Skeletal muscle tissue (tissue), 4 donors: ENCODE data around the gene CTNNA2. TPM values are rescaled to one million over a fixed set of nuclear protein-coding genes. Genes with fewer than 3 reads are reported as not detected.

Source experiments
- H3K27ac ChIP-seq: one replicate; pipeline ENCODE4 v1.7.0; 2013; ENCODE audit warnings: mild to moderate bottlenecking, low read depth, low read length, inconsistent platforms
- H3K27me3 ChIP-seq, 3 donors: one replicate each; pipeline ENCODE4 v1.7.0; 2013; ENCODE audit warnings: low read length in 3 of 3; ENCODE audit not compliant: control insufficient read depth in 3 of 3, insufficient read depth in 3 of 3
- H3K36me3 ChIP-seq, 3 donors: one replicate each; pipeline ENCODE4 v1.7.0; 2013; ENCODE audit warnings: low read length in 3 of 3; ENCODE audit not compliant: control insufficient read depth in 3 of 3, insufficient read depth in 3 of 3
- H3K4me1 ChIP-seq, 3 donors: one replicate each; pipeline ENCODE4 v1.7.0; 2013; ENCODE audit warnings: low read length in 3 of 3, mild to moderate bottlenecking in 3 of 3; ENCODE audit not compliant: control insufficient read depth in 3 of 3, insufficient read depth in 3 of 3
- H3K4me3 ChIP-seq, 3 donors: one replicate each; pipeline ENCODE4 v1.7.0; 2013; ENCODE audit warnings: low read length in 3 of 3
- H3K9ac ChIP-seq, 3 donors: one replicate each; pipeline ENCODE4 v1.7.0; 2013; ENCODE audit warnings: low read length in 3 of 3, mild to moderate bottlenecking in 3 of 3, moderate library complexity in 2 of 3, low read depth in 1 of 3
- H3K9me3 ChIP-seq, 3 donors: one replicate each; pipeline ENCODE4 v1.7.0; 2013; ENCODE audit warnings: low read length in 3 of 3; ENCODE audit not compliant: control insufficient read depth in 3 of 3
- total RNA-seq: library from RNA; depleted of rRNA; stranded (reverse); fragments of >200 nt; gene quantifications from one replicate; pipeline ENCODE4 v1.2.3, GENCODE V29; 2014
- donor health status: Osteomylitis.

Gene CTNNA2
- total RNA-seq, 1 donor from 2014 or later, result 1.0 TPM

DNA sequence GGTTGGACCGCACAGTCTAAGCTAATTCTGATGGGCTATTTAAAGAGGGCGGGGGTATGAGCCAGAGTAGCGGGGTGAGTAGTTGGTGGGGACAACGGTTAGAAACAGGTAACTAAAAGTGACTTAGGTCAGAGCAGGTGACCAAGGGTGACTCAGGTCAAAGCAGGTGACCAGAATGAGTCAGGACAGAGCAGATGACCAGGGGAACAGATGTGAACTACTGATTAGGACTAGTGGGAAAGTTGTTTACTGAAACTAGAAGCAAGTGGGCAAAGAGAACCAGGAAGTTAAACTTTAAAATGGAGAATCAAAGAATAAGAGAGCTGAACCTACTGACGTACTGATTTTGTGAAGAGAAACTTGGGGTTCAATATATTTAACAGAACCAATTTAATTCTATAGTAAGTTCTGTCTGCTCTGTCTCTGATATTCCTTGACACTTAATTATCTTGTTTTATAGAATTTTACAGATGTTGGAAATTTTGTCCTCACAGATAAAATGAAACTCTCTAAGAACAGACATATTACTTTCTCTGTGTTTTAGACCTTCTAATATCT, 799.5 kb downstream of the CTNNA2 start:
- no peak overlapping the region for H3K4me3 ChIP-seq
- no peaks in the 10 kb centered on the region for H3K9me3 ChIP-seq
- H3K27ac ChIP-seq, result no peak overlapping the region
- no peaks in the 10 kb centered on the region for H3K4me1 ChIP-seq
- no peak overlapping the region for H3K9ac ChIP-seq
- H3K36me3 ChIP-seq, result no peaks in the 10 kb centered on the region
- H3K27me3 ChIP-seq, result peaks cover 0 to 3% (median 0%) of the 10 kb centered on the region in 3 donors

DNA sequence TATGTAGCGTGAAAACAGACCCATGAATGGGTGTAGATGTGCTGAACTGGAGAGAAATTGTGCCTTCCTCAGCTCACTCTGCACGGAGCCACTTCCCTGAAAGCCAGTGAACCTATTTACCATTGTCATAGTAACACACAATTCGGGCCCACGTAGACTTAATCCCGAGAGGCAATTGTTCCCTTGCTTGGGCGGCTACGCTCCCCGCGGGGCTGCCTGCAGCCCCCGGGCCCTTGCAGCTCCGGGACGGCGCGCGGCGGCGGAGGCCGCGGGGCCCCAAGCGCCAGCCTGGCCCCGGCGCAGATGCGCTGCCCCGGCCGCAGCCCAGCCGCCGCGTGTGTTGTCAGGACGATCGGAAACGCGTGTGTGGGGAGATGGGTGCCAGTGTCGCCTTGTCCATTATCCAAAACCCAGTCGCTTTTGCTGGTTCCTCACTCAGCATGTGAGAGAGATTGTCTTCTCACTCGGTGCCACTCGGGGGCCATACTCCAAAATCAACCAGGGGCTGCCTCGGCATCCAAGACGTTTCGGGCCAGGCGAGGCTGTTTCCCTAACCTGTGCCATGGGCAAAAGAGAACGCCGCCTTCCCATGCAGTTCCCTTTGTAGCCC, 809.6 kb downstream of the CTNNA2 start:
- peaks cover 14 to 21% (median 16%) of the 10 kb centered on the region in 3 donors for H3K27me3 ChIP-seq
- no peaks in the 10 kb centered on the region for H3K36me3 ChIP-seq
- peaks cover 0 to 5% (median 0%) of the 10 kb centered on the region in 3 donors for H3K4me1 ChIP-seq
- no peak overlapping the region for H3K27ac ChIP-seq
- no peak overlapping the region for H3K9ac ChIP-seq
- peak overlapping the region in 1 of 3 donors; percentile 21 for H3K4me3 ChIP-seq
- H3K9me3 ChIP-seq, result no peaks in the 10 kb centered on the region

DNA sequence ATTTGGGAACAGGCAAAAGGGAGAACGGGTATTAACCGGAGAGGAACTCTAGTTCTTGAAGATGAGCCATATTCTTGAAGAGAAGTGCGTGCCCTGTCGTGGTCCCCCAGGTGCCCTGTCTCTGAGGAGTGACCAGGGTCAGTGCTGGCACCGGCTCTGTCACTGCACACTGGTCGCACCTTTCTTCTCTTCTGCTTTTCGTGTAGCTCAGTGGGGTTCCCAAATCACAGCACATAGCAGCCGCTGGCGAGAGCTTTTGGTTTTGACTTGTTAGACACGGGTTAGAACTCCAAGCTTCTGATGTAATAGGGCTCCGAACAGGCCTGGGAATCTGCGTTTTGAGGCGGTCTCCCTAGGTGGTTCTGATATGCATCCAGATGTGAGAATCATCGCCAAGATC, 810.1 kb downstream of the CTNNA2 start:
- H3K27me3 ChIP-seq, result peaks cover 14 to 21% (median 16%) of the 10 kb centered on the region in 3 donors
- no peak overlapping the region for H3K4me3 ChIP-seq
- H3K36me3 ChIP-seq, result no peaks in the 10 kb centered on the region
- no peaks in the 10 kb centered on the region for H3K9me3 ChIP-seq
- H3K4me1 ChIP-seq, result peaks cover 0 to 5% (median 0%) of the 10 kb centered on the region in 3 donors
- no peak overlapping the region for H3K27ac ChIP-seq
- H3K9ac ChIP-seq, result no peak overlapping the region

DNA sequence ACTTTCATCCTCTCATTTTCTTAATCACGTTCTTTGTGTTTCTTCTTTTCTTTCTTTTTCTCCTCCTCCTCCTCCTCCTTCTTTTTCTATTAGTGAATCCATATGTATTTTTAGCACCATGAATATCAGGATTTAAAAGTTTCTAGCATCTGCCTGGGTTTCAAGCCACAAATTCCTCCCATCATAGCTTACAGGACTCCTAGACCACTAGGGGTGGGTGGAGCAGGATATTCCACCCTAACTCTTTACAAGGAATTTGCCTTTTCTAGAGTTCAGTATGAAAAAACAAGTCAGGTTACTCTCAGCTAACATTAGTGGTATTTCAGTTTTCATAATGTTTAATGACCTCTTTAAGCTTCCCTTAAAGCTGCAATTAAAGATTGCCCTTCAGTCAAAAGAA, 810.8 kb downstream of the CTNNA2 start:
- Histone ChIP-seq H3K9ac (no peak overlapping the region), H3K4me3 (no peak overlapping the region), H3K27me3 (peaks cover 14 to 21% (median 16%) of the 10 kb centered on the region in 3 donors), H3K9me3 (no peaks in the 10 kb centered on the region), H3K36me3 (no peaks in the 10 kb centered on the region), H3K27ac (no peak overlapping the region), H3K4me1 (peaks cover 0 to 5% (median 0%) of the 10 kb centered on the region in 3 donors)

DNA sequence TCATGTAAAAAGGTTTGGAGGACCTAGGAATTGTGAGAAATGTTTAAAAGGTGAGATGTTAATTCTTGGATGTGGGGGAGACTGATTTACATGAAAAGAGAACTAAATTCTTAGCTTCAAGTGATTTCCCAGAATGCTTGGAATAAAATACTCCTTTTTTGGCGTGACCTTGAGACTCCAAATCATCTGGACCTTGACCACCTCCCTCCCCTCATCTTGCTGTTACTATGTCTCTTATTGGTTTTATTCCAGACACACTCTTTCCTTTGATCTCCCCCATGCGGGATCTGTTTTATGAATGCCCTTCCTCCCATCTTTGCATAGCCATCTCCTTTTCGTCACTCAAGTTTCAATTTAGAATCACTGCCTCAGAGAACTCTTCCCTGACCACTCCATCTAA, 811.7 kb downstream of the CTNNA2 start:
- H3K9me3 ChIP-seq, result no peaks in the 10 kb centered on the region
- no peak overlapping the region for H3K4me3 ChIP-seq
- no peaks in the 10 kb centered on the region for H3K36me3 ChIP-seq
- peaks cover 14 to 21% (median 16%) of the 10 kb centered on the region in 3 donors for H3K27me3 ChIP-seq
- H3K9ac ChIP-seq, result no peak overlapping the region
- H3K27ac ChIP-seq, result no peak overlapping the region
- H3K4me1 ChIP-seq, result peaks cover 0 to 5% (median 0%) of the 10 kb centered on the region in 3 donors

DNA sequence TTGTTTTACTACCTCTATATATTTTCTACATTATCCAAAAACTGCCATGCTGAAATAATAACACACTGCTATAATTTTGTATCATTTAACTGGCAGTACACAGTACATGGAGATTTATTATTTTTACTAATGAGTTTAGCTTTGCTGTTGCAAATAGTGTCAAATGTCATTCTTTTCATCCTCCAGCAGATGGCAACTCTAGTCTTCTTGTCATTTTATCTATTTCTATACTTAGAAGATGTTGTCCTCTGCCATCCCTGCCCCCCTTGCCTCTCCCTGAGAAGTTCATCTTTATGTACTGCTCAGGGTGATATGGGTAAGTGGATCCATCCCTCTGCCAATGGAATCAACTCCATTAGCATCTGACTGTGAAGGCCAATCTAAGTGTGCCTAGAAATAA, 813.4 kb downstream of the CTNNA2 start:
- no peak overlapping the region for H3K27ac ChIP-seq

DNA sequence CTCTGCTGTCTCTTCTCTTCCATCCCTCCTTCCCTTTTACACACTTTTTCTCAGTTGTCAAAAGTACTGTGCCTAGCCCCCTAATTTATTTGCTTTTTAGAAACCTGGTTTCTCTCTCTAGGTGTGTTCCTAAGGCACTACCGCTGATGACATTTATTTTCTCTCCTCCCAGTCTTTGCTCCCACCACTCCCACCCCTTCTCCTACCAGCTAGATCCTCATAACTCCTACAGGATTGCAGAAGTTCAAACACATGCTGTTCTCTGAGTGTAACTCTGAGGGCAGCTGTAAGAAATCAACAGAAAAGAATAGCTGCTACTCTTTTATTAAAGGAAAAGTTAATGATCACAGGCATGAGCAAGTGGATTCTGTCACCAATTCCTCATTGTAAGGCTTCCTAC, 814.0 kb downstream of the CTNNA2 start:
- no peak overlapping the region for H3K9ac ChIP-seq
- H3K4me1 ChIP-seq, result peaks cover 0 to 5% (median 0%) of the 10 kb centered on the region in 3 donors
- H3K4me3 ChIP-seq, result no peak overlapping the region
- no peaks in the 10 kb centered on the region for H3K36me3 ChIP-seq
- H3K9me3 ChIP-seq, result no peaks in the 10 kb centered on the region
- no peak overlapping the region for H3K27ac ChIP-seq
- peaks cover 14 to 16% (median 16%) of the 10 kb centered on the region in 3 donors for H3K27me3 ChIP-seq

More for the DNA sequence above, 813.4 kb downstream of the CTNNA2 start:
- no peak overlapping the region for H3K9ac ChIP-seq
- H3K4me1 ChIP-seq, result peaks cover 0 to 5% (median 0%) of the 10 kb centered on the region in 3 donors
- H3K36me3 ChIP-seq, result no peaks in the 10 kb centered on the region
- H3K27me3 ChIP-seq, result peaks cover 14 to 18% (median 16%) of the 10 kb centered on the region in 3 donors
- H3K4me3 ChIP-seq, result no peak overlapping the region
- H3K9me3 ChIP-seq, result no peaks in the 10 kb centered on the region

DNA sequence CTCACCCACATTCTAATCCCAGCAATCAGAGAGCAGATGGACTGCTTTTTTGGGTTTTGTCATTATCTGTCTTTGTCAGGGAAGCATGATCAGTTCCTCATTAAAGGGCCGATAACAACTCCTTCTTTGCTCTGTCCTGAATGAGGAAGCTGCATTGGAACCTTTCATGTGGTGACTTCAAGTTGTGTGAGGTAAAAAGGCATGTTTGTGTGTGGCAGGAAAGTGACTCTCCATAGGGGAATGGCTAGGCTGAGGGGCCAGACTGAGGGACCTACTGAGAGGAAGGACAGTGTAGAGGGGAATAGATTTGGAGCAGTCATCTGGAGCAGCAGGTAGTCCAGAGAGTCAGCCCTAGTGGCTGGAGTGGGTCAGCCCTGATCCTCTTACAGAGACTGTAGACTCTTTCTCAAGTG, 815.3 kb downstream of the CTNNA2 start:
- H3K9me3 ChIP-seq, result no peaks in the 10 kb centered on the region
- no peak overlapping the region for H3K4me3 ChIP-seq
- no peak overlapping the region for H3K27ac ChIP-seq
- no peaks in the 10 kb centered on the region for H3K36me3 ChIP-seq
- peaks cover 6 to 10% (median 7%) of the 10 kb centered on the region in 3 donors for H3K27me3 ChIP-seq
- H3K9ac ChIP-seq, result no peak overlapping the region
- H3K4me1 ChIP-seq, result no peaks in the 10 kb centered on the region

DNA sequence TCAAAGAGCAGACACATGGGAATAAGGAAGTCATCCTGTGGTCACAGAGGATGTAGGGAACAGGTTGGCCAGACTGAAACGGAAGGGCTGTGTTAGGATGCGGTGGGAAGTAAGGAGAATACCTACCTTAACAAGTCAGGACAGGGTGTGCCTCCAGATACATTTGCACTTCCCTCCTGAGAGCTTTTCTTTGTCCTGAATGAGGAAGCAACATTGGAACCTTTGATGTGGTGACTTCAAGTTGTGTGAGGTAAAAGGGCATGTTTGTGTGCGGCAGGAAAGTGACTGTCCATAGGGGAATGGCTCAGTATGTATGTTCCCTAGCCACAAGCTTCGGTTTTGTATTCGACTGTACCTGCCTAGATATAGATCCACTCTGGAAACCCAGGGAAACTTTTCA, 816.6 kb downstream of the CTNNA2 start:
- no peaks in the 10 kb centered on the region for H3K36me3 ChIP-seq
- no peak overlapping the region for H3K9ac ChIP-seq
- H3K27ac ChIP-seq, result no peak overlapping the region
- no peak overlapping the region for H3K4me3 ChIP-seq
- no peaks in the 10 kb centered on the region for H3K9me3 ChIP-seq
- no peaks in the 10 kb centered on the region for H3K27me3 ChIP-seq
- H3K4me1 ChIP-seq, result no peaks in the 10 kb centered on the region

DNA sequence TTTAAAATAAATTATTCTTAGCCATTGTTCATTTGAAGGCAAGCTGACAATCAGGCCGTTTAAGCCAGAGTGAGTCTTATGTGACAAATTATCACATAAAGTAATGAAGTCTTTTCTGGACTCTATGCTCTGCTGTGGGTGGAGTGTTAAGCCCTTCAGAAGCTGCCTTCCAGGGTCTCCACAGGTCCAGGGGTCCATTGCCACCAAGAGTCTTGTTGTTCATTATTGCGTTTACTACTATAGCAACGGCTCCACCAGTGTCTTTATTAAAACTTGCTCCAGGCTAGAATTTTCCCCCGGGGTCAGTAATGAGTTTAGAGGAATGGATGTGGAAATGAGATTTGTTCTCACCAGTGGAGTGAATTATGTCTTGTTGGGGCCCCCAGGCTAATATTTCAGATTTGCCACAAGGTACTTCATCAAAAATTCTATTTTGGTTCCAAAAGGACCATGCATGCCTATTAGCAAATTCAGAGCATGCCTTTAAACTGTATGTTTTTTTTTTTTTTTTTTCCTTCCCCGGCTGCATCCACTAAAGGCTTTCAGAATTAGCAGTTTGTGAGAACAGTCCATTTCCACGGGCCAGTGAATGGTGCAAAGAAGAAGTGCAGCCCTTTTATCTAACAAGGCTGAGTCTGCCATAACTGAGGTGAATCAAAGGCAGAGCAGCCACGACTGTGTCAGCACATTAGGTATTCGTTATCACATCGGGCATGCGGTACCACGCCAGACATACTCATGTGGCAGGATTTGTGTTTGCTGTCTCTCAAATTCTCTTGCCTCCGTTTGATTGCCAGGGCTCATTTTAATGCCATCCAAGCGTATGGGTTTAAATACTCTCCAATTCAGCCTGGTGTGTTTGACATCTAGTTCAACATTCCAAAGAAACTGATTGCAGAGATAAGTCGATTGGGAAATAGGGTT, 817.9 kb downstream of the CTNNA2 start:
- Histone ChIP-seq H3K4me3 (no peak overlapping the region), H3K9me3 (no peaks in the 10 kb centered on the region), H3K27ac (no peak overlapping the region), H3K4me1 (no peaks in the 10 kb centered on the region), H3K27me3 (no peaks in the 10 kb centered on the region), H3K9ac (no peak overlapping the region), H3K36me3 (no peaks in the 10 kb centered on the region)
